Transverse colon (tissue), 4 donors: ENCODE data around the gene FOXD2. TPM values are rescaled to one million over a fixed set of nuclear protein-coding genes. Genes with fewer than 3 reads are reported as not detected.
A peak's percentile ranks its signal among the peaks of the same experiment; 100 is the strongest.

Experiments used
- DNase-seq: peaks from one replicate; pipeline ENCODE4 v3.0.0-alpha.2; 2019
- H3K27ac ChIP-seq, 4 donors: fragments of 200-600 bp; sonication (generic); 2 replicates each; pipeline ENCODE4 v1.5.1; 2016 to 2018; ENCODE audit warnings: inconsistent platforms in 4 of 4
- H3K27me3 ChIP-seq: fragments of 200-600 bp; sonication (generic); 2 replicates; pipeline ENCODE4 v1.5.1; 2017; ENCODE audit warnings: inconsistent platforms
- H3K36me3 ChIP-seq, 4 donors: fragments of 200-600 bp; sonication (generic); 2 replicates each; pipeline ENCODE4 v1.5.1; 2017 to 2019; ENCODE audit warnings: inconsistent platforms in 4 of 4
- H3K4me1 ChIP-seq, 4 donors: fragments of 200-600 bp; sonication (generic); 2 replicates each; pipeline ENCODE4 v1.5.1; 2017 to 2020; ENCODE audit warnings: inconsistent platforms in 4 of 4
- H3K4me3 ChIP-seq, 4 donors: fragments of 200-600 bp; sonication (generic); 1 replicate in 1 of 4; 2 replicates in 3 of 4; pipeline versions ENCODE4 v1.5.1 to v1.6.1; 2017 to 2019; ENCODE audit warnings: inconsistent platforms in 4 of 4
- H3K9me3 ChIP-seq, 2 donors: fragments of 200-600 bp; sonication (generic); 2 replicates each; pipeline ENCODE4 v1.5.1; 2017 to 2019; ENCODE audit warnings: inconsistent platforms in 2 of 2
- EP300 ChIP-seq: sonication (generic); formaldehyde crosslinking; IDR thresholded peaks from one replicate; pipeline ENCODE4 v1.6.1; 2017; ENCODE audit warnings: antibody characterized with exemption, low read depth
- POLR2A ChIP-seq: fragments of 450-650 bp; IDR thresholded peaks from one replicate; pipeline ENCODE4 v1.6.1; 2016; ENCODE audit warnings: antibody characterized with exemption, mild to moderate bottlenecking, moderate library complexity
- POLR2AphosphoS5 ChIP-seq, 3 donors: sonication (generic); formaldehyde crosslinking; IDR thresholded peaks; one replicate each; pipeline ENCODE4 v1.6.1; 2016; ENCODE audit warnings: antibody characterized with exemption in 3 of 3
- WGBS, 2 donors: methylation state at CpG; one replicate each; pipeline ENCODE4 v1.1.5; 2018; ENCODE audit warnings: low coverage in 1 of 2; 5-methylcytosine and 5-hydroxymethylcytosine counted together
- in situ Hi-C, 4 donors: fragments of 200-750 bp; cut with MboI; loops; one replicate each; pipeline versions ENCODE4 v1.15.0 to v1.15.1; 2017; ENCODE audit warnings: low sequenced_read_pairs in 3 of 4, low pct_ligation_motif_present in 1 of 4, low pct_unique_long_range_greater_than_20kb in 1 of 4
- intact Hi-C: fragments of 100-400 bp; cut with DNase I; formaldehyde crosslinking; loops from one replicate; pipeline ENCODE4 v1.15.1; 2023; ENCODE audit warnings: low total_unique reads
- total RNA-seq, 4 donors: library from RNA; depleted of rRNA; stranded (reverse); fragments of >200 nt; gene quantifications; one replicate each; pipeline ENCODE4 v1.1.0, GENCODE V29; 2016
- TF ChIP-seq, protein P1 (sequence below), 5 experiments: fragments of 200-600 bp in 3 of 5; fragments of 450-650 bp in 2 of 5; sonication (generic) in 3 of 5; IDR thresholded peaks; 1 replicate in 2 of 5; 2 replicates in 3 of 5; pipeline ENCODE4 v1.5.1; 2016 to 2017; ENCODE audit warnings: antibody characterized with exemption in 5 of 5, inconsistent platforms in 3 of 5, mild to moderate bottlenecking in 2 of 5, moderate library complexity in 1 of 5

The FOXD2 gene
- total RNA-seq, 4 donors from 2014 or later, result 15.8 to 20.9 (median 17.2) TPM

DNA sequence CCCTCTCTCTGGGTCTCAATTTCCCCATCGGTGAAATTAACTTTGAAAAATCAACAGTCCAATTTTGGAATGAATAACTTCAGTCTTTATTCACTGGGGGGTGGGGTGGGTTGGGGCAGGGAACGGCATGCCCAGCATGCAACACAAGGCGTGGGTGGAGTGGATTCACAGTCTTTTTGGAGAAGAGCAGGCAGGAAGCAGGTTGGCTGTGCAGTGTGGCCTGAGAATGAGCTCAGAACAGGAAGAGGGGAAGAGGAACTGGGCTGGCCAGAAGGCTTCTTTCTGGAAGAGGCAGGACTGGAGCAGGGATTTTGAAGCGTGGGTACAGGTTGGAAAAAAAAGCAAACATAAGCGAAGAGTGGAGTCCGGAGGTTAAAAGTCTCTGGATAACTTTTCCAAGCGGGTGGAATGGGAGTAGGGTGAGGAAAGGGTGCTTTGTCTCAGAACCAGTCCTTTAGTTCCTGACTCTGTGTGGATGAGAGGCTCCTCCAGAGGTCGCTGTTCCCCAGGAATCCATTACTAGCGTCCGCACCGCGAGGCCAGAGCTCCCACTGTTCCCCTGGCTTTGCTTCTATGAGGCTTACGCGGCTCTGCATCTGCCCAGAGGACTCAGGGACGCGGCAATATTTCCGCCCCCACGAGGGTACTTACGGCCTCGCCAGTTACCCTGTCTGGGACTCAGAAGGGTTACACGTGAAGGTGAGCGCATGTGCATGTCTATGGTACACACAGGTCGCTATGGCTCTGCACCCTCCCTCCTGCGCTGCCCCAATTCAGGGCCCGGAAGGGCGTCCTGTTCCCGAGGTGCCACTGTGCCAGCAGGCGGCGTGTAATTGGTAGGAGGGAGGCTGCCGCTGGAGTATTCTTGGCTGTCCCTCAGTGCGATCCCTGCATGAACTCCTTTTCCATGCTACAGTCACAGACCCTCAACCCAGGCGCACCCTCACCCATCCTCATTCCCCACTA is 5.5 kb upstream of the FOXD2 start:
- Histone ChIP-seq H3K4me1 (peaks cover 10 to 55% (median 39%) of the 10 kb centered on the region in 4 donors), H3K27me3 (peaks cover 77% of the 10 kb centered on the region), H3K27ac (peak overlapping the region; percentile 60 to 95 (median 91)), H3K9me3 (no peaks in the 10 kb centered on the region), H3K4me3 (peak overlapping the region in 3 of 4 donors; percentile 22 to 47 (median 36)), H3K36me3 (no peaks in the 10 kb centered on the region)
- peak; percentile 88 for DNase-seq
- intact Hi-C loops (loop anchor here (2.0 kb wide), 1 partner anchor 280 kb away; no protein-coding TSS in a partner anchor), in situ Hi-C loops (loop anchor here in 3 of 4 donors (5.0 to 25.0 kb wide), 3 partner anchors 272 to 280 kb away; no protein-coding TSS in a partner anchor)
- TF ChIP-seq POLR2A, result peak; percentile 34
- TF ChIP-seq EP300, result no peak
- TF ChIP-seq, protein P1, sequence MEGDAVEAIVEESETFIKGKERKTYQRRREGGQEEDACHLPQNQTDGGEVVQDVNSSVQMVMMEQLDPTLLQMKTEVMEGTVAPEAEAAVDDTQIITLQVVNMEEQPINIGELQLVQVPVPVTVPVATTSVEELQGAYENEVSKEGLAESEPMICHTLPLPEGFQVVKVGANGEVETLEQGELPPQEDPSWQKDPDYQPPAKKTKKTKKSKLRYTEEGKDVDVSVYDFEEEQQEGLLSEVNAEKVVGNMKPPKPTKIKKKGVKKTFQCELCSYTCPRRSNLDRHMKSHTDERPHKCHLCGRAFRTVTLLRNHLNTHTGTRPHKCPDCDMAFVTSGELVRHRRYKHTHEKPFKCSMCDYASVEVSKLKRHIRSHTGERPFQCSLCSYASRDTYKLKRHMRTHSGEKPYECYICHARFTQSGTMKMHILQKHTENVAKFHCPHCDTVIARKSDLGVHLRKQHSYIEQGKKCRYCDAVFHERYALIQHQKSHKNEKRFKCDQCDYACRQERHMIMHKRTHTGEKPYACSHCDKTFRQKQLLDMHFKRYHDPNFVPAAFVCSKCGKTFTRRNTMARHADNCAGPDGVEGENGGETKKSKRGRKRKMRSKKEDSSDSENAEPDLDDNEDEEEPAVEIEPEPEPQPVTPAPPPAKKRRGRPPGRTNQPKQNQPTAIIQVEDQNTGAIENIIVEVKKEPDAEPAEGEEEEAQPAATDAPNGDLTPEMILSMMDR (IDR thresholded peaks at IDR 0.05), result peak; percentile 61 to 87 (median 75)
- peak in 2 of 3 donors; percentile 21 to 49 for TF ChIP-seq POLR2AphosphoS5 (IDR thresholded peaks at IDR 0.05)
- WGBS, 2 donors, result 14 to 21% methylated on average over 7 to 23 of the region's 32 CpGs

DNA sequence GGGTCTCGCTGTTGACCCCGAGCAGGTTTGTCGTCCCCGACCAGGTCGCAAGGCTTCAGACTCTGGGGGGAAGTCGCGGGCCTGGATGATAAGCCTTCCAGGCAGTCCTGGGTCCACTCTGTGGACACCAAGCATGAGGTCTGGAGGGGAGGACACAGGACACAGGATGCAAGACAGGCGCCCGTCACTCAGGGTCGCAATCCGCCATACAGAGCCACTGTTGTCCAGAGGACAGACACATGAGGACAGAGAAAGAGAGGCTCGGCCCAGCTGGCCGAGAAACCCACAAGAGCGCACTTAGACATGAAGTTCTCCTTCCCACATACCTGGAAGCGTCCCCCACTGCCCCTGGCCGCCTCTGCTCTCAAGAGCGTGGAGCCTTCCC is 4.8 kb upstream of the FOXD2 start:
- Histone ChIP-seq H3K27ac (peak overlapping the region; percentile 60 to 95 (median 91)), H3K9me3 (no peaks in the 10 kb centered on the region), H3K27me3 (peaks cover 79% of the 10 kb centered on the region), H3K36me3 (no peaks in the 10 kb centered on the region), H3K4me3 (peak overlapping the region in 3 of 4 donors; percentile 22 to 47 (median 36)), H3K4me1 (peaks cover 10 to 55% (median 40%) of the 10 kb centered on the region in 4 donors)
- intact Hi-C loops, result loop anchor here (2.0 kb wide), 1 partner anchor 280 kb away; no protein-coding TSS in a partner anchor
- TF ChIP-seq EP300, result no peak
- no peak for TF ChIP-seq POLR2A
- TF ChIP-seq, protein P1 (IDR thresholded peaks at IDR 0.05), result no peak
- no peak for TF ChIP-seq POLR2AphosphoS5 (IDR thresholded peaks at IDR 0.05)
- in situ Hi-C loops, result loop anchor here in 3 of 4 donors (5.0 to 25.0 kb wide), 3 partner anchors 272 to 279 kb away; no protein-coding TSS in a partner anchor
- WGBS, 2 donors, result 36% methylated on average over 17 of the region's 17 CpGs; no CpG with 5 or more reads in 1 of the 2 donors
- DNase-seq, result no peak

DNA sequence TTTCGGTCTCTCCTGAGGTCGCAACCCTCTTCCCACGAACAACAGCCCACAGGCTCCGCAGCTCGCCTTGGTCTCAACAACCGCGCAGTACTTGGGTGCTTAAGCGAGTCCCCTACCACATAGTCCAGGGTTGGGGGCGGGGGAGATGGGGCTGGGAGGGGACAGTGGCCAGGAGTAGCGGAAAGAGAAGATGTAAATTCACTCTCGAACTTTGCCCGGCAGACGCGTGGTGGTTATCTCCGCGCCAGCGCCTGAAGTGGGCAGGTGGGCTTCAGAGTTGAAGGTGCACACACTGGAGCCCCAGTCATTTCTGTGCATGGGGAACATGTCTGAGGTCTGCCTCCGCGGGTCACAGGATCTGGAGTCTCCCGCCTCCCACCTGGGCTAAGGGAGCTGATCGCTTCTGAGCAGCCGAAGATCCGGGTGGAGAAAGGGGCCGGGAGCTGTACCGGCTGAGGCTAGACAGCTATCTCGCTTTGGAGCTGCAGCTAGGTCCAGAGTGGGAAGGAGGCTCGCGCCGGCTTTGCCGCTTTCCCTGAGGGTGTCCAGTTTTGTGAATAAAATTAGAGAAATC is 4.3 kb upstream of the FOXD2 start:
- Histone ChIP-seq H3K4me3 (peak overlapping the region in 3 of 4 donors; percentile 22 to 47 (median 36)), H3K9me3 (no peaks in the 10 kb centered on the region), H3K27ac (peak overlapping the region; percentile 60 to 95 (median 91)), H3K4me1 (peaks cover 10 to 55% (median 40%) of the 10 kb centered on the region in 4 donors), H3K36me3 (no peaks in the 10 kb centered on the region), H3K27me3 (peaks cover 82% of the 10 kb centered on the region)
- in situ Hi-C loops (loop anchor here in 3 of 4 donors (5.0 to 25.0 kb wide), 3 partner anchors 271 to 279 kb away; no protein-coding TSS in a partner anchor), intact Hi-C loops (loop anchor here (2.0 kb wide), 1 partner anchor 279 kb away; no protein-coding TSS in a partner anchor)
- WGBS, 2 donors, result 16 to 17% methylated on average over 16 to 30 of the region's 30 CpGs
- TF ChIP-seq EP300, result no peak
- DNase-seq, result no peak

DNA sequence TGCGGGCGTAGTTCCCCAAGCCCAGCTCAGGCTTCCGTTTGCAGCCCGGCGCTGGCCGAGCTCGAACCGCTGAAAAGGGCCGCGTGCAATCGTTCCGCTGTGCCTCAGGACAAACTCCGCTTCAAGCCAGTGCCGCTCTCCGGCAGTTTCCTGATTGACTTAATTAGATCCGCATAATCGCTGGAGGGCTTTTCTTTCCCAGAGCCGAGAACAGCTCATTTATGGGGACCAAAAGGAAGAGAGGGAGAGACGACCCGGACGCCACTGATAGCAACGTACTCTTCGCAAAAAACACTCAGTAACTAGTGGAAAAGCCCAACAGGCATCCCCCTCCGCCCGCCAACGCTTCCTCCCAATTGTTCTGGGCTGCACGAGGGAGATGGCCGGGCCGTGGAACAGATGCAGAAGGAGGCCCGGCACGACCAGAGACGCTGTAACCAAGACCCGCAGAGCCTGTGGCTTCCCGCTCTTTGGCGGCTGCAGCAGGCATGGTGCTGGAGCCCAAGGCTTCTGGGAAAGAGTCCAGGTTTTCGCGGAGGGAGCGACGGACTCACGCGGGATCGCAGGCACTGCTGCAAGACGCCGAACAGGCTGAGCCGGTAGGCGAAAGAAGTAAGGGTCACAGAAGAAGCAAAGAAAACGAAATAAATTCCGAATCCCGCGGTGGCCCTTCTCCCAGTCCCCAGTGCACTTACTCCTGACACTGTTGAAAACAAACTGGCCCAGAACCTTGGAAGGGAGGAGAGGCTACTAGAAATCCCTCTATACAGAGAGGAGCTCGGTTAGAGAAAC is 3.6 kb upstream of the FOXD2 start:
- H3K4me3 ChIP-seq, result peak overlapping the region in 3 of 4 donors; percentile 22 to 47 (median 36)
- H3K27me3 ChIP-seq, result peaks cover 89% of the 10 kb centered on the region
- peak overlapping the region; percentile 60 to 95 (median 91) for H3K27ac ChIP-seq
- WGBS, 2 donors, result 11 to 15% methylated on average over 21 to 49 of the region's 51 CpGs
- DNase-seq, result peak; percentile 56
- peak in 1 of 3 donors; percentile 15 for TF ChIP-seq POLR2AphosphoS5 (IDR thresholded peaks at IDR 0.05)
- TF ChIP-seq POLR2A, result no peak
- TF ChIP-seq, protein P1 (IDR thresholded peaks at IDR 0.05), result no peak
- no peaks in the 10 kb centered on the region for H3K9me3 ChIP-seq
- intact Hi-C loops (no loop called here), in situ Hi-C loops (loop anchor here in 3 of 4 donors (5.0 to 25.0 kb wide), 3 partner anchors 271 to 278 kb away; no protein-coding TSS in a partner anchor)
- H3K4me1 ChIP-seq, result peaks cover 10 to 57% (median 42%) of the 10 kb centered on the region in 4 donors
- no peaks in the 10 kb centered on the region for H3K36me3 ChIP-seq
